HG02970 (cell line): ENCODE results near the gene ZFAND2B.

Experiments
- ATAC-seq: cut with Tn5 transposase; IDR thresholded peaks from one replicate; pipeline ENCODE4 v1.9.1; 2021; ENCODE audit warnings: mild to moderate bottlenecking, moderate library complexity, moderate number of reproducible peaks; ENCODE audit not compliant: unreplicated experiment, low FRiP score

ZFAND2B gene, protein sequence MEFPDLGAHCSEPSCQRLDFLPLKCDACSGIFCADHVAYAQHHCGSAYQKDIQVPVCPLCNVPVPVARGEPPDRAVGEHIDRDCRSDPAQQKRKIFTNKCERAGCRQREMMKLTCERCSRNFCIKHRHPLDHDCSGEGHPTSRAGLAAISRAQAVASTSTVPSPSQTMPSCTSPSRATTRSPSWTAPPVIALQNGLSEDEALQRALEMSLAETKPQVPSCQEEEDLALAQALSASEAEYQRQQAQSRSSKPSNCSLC

DNA sequence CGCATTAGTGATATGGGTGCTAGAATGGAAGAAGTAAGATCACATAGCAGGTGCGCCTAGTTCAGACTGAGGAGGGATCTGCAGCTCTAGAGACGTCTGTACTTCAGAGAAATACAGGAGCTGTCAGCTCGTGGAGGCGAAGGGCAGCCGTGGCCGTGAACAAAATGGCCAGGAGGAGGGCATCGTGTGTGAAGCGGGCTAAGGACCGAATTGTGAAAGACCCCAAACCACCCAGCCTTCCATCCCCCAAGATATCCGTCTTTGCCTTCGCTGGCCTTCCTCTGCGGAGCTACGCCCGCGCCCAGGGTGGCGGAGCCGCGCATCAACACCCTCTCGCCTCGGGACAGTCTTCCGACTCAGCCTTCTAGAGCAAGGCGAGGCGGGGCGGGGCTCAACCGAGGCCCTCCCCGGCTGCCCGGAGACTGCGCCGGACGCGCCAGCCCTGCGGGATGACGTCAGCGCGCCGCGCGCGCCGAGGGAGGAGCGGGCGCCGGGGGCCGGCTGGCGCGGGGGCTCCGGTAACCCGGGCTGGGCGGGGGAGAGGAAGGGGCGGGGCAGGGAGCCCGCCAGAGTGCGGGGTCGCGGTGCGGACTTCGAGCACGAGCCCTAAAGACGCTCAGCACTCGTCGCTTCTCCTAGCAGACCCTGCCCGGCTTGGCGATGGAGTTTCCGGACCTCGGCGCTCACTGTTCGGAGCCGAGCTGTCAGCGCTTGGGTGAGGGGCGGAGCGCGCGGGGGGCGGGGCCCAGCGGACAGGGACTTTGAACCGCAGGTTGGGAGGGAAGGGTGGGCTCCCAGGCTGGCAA, at the start of gene ZFAND2B:
Gene ZFAND2B (plus strand): TSS at position 455 of the 806 bp plus-strand sequence. CDS start 206 bp downstream, at position 661.
- peak; percentile 90 for ATAC-seq

DNA sequence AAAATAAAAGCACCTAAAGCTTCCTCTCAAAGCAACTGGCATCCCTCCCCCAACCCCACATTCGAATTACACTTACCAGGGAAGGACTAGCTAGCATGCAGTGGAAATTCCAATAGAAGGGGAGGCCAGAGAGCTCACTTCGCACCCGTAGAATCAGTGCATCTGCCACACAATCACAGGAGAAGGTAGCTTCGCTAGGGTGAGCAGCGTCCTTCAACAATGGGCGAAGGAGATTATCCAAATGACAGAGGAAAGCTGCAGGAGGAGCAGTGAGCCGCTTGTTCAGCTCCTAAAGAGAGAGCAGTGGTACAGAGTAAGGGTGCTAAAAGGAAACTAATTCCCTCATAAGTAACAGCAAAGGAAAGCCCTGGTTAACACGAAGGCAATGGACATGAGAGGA, 49.2 kb upstream of the ZFAND2B start:
- no peak for ATAC-seq

DNA sequence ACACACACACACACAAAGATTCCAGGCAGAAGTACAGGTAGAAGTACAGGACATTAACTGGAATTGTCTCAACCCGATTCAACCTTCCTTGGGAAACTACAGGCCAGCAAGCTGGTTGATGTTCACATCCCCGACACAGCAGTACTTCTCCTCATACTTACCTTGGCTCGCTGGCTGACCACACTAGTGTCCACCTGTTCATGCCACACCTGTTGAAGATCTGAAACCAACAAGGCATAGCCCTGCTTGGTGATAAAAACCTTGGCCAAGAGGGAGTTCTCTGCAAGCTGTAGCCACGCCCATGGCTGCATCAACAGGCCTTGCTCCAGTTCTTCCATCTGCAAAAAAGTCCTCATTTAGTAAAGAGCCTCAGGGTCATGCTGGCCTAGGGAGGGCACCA, 48.6 kb upstream of the ZFAND2B start:
- ATAC-seq = no peak

DNA sequence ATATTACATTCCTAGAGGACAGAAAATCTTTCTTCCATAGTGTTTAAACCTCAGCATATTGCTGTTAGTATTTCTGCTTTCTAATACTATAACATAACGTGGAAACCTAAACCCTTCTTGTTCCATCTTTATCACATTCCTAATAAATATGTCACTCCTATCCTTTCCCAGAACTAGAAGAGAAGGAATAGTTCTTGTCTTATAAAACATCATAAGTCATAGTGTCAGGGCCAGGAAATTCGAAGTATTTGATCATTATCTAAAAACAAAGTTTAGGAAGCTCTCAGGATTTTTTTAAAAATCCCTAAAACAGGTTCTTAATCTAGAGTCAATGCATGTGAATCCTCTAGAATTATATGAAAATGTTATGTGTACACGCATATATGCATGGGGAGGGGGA, 48.0 kb upstream of the ZFAND2B start:
- no peak for ATAC-seq

DNA sequence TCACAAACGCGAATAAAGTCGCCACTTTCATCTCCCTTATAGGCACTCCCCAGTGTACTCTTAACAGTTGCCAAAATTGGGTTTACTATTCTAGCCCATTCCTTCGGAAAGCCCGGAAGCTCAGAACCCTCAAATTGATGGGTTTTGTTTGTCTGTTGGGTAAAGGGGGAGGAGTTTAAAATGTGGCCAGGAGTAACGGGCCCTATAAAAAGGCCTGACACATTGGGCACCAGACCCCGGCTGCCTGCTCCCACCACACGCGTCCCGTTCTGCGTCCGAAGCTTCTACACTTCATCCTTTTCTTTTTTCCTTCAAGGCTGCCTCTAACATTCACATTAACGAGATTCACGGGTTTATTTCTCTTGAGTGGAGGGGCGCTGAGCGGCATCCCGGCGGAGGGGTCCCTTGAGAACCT, 46.8 kb upstream of the ZFAND2B start:
- ATAC-seq = no peak

DNA sequence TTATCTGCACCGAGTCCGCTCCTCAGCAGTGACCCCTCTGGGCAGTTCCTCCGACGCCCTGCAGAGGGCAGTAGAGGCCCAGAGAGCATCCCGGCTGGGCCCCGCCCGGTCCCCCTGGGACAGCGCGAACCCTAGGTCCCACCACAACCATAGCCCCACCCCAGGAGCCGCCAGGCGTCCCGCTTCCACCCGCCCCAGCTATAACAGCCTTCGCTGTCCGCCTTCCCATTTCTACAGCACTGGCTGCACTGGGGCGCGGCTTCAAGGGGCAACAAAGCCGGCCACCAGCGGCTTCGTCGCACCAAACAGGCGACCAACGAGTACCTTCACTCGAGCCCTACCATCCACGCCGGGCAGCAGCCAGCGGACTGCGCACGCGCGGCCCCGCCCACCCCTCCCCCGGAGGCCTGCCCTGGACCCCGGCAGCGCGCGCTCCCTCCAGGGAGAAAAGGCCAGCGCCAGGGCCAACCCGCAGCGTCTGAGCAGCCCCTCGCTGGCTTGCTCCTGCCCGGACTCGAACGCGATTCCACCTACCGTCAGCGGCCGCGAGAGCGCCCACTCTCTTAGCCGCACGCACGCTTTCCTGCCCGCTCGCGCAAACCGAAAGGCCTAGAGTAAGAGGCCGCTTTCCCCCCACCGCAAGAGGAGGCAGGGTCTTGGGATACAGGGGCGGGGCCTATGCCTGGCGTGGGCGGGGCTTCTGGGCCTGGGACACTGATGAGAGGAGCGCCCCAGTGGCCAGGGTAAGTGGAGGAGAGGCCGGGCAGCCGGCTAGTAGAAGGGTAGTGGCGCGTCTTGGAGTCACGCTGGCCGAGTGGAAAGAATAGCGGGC, 46.2 kb upstream of the ZFAND2B start, which contains the start of gene NHEJ1:
Gene NHEJ1 (minus strand): TSS at position 630 of the 832 bp plus-strand sequence. CDS start 2,453 bp downstream, outside the sequence.
- ATAC-seq = peak; percentile 90

DNA sequence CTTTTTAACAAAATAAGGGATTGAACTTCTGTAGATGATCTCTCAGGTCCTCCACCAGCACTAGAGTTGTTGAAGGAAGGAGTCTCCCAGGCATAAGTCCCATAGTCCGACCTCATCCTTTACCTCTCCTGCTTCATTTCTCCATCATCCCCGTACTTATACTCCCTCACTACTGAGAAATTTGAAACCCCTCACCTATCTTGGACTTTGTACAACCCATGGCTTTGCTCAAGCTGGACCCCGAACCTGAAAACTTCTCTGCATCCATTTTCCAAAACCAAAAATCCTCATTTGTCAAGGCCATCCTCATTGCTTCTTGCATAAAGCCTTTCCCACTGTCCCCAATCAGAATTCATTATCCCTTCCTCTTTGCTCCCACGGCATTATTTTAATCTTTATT, 45.5 kb upstream of the ZFAND2B start:
- ATAC-seq = no peak

DNA sequence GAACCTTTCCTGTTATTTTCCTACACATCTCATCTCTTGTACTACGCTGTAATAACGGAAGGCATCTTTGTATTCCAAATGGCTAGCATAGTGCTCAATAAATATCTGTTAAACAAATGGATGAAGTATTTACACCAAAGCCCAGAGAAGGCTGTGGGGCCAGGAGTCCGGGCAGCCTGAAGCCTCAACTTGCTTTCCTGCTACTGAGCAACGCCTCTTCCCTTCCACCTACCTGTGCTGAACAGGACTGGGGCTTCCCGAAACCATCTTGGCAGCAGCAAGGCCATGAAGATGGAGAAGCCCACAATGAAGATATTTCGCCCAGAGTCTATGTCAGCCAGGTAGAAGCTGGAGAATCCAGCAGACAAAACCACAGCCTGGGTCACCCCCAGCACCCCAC, 43.4 kb upstream of the ZFAND2B start:
- no peak for ATAC-seq

DNA sequence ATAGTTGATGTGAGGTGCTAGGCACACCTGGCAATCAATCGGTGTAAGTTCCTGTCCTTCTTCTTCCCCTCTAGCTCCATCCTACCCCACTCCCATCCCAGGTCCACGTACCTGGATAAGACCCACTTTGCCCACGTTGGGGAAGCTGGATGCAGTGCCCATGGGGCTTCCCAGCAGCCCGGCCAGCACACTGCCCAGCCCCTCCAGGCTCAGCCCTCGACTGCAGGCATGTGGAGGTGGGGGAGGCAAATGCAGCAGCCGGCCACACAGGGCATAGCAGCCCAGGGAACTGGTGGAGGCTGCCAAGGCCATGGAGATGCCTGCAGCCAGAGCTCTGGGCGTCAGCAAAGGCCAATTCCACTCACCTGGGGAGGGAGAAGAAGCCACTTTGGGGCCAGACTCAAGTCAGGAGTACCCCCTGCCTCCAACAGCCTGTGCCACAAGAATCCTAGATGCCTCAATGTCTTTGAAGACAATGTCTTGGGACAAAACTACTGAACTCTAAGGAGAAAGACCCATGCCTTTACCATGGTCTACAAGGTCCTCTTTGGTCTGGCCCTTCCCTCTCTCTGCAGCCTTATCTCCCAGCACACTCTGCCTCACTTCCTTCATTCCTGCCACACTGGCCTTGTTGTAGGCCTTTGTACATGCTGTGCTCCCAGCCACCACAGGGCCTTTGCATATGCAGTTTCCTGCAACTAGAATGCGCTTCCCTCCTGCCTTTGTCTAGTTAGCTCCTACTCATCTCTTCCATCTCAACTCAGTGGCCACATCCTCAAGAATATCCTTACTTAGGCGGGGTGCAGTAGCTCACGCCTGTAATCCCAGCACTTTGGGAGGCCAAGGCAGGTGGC, 41.3 kb upstream of the ZFAND2B start:
- ATAC-seq = no peak

DNA sequence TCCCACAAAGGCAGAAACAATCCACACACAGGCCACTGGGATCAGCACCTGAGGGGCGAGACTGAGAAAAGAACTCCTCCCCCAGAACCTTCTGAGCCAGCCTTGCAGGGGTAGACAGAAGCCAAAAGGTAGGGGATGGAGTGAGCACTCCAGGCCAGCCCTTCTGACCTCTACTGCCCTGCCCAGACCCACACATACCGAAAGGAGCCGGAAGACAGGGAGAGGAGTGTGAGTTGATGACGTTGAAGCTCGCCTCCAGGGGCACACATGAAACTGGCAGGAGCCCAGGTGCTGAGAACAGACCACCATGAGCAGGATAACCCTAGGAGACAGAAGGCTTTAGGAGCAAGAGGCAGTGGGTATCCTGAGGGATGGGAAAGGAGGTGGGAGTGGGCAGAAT, 38.6 kb upstream of the ZFAND2B start:
- no peak for ATAC-seq

DNA sequence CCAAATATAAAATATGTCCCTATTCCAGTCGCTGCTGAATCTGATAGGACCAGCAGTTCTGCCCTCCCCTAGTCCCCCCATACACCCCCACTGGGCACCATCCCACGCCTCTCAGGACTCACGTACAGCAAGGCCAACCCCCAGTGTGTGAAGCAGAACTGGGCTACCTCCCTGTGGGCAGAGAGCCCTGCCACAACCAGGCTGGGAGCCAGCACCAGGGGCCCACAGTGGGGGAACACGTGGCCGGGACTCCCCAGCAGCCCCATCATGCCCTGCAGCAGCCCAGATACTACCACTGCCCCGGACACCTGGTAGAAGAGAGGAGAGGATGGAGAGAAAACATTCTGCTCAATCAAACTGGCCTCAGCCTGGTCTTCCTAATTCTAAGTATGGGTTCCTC, 38.1 kb upstream of the ZFAND2B start:
- no peak for ATAC-seq

DNA sequence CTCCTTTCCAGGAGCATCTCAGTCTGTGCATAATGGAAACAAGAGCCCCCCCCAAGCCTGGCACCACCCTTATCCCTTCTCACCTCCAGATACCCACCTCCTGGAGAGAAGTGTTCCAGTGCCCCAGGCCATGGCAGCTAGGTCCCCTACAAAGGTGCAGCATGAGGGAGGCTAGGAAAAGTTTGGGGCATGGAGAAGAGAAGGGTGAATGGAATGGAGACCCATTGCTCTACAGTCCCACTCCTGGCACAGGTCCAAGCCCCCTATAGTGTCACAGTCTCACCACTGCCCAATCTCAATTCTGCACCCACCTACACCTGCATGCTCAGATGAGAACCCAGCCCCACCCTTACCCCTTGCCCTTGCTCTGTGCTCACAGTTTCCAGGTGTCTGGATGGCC, 37.6 kb upstream of the ZFAND2B start:
- no peak for ATAC-seq

DNA sequence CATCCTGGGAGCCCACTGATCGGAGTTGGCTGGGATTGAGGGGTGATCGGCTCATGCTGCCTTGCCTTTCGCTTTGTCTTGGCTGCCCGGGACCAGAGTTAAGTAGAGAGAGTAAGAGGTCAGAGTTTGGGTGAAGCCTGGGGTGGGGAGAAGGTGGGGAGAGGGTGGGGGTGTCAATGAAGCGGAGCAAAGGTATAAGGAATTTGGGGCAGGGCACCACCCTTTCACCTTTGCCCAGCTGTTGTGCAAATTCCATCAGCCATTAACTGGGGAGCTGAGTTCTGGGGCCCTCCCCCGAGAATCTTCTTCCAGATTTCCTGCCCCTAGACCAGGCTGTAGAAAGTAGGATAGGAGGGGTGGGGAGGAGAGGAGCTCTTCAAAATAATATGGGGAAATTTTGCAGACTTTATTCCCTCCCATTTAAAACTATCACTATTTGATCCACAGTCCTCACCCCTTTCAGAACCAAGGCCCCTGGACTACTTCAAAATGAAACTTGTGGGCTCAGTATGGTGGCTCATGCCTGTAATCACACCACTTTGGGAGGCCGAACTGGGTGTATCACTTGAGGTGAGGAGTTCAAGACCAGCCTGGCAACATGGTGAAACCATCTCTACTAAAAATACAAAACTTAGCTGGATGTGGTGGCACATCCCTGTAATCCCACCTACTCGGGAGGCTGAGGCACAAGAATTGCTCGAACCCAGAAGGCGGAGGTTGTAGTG, 36.5 kb upstream of the ZFAND2B start, which contains the start of gene SLC23A3:
Gene SLC23A3 (minus strand): TSS at position 100 of the 725 bp plus-strand sequence. CDS start 45 bp downstream, at position 55.
- ATAC-seq = no peak

DNA sequence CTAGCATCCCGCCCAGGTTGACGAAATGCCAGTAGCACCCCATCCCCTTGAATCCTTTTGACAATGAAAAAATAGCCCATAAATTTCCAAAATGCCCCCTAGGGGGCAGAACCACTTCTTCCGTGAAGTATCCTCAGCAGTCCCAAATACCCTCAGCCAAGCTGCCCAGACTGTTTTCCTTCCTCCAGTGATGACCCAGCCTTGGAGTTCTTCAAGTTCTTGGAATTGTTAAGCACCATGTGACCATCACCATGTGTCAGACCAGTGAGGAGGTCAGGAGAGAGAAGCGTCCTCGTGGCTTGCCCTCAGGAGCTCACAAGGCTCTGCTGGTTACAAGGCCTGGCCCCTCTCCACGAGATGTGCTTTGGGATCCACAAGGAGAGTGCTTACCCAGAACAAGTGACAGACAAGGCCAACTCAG, 35.3 kb upstream of the ZFAND2B start:
- no peak for ATAC-seq

DNA sequence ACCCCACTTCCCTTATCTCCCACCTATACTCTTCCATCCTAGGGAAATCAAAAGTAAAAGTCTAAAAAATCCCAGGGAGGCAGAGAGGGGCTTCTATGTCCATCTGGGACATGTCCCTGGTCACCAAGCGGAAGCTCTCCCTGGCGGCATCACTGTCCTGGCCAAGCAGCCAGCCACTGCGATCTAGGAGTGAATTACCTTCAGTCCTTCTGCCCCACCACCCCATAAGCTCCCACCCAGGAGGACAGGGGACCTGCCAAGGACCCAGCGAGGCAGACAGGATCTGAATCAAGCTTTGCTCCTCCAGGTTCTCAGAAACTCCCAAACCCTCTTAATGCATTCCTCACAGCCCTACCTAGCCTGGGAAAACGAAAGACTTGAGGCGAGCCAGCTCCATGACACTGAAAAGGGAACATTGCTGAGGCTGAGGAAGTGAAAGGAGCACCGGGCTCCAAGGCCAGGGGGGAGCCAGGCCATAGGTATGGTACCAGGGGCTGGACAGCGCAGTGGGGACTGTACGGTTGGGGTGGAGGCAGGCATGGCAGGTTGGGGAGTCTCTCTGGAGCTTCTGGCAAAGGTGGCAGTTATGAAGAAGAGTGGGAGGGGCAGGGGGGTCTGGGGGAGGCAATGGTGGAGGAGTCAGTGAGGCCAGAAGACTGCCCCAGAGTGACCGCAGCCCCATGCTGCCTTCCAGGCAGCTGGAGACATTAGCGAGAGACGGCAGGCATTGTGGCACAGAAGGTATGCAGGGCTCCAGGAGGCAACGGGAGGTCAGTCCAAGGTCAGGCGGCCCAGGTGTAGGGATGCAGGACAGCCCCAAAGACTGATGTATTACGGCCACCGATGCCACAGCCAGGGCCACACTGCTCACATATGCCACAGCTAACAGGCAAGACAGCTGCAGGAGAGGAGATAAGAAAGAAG, 34.1 kb upstream of the ZFAND2B start:
- ATAC-seq = no peak

DNA sequence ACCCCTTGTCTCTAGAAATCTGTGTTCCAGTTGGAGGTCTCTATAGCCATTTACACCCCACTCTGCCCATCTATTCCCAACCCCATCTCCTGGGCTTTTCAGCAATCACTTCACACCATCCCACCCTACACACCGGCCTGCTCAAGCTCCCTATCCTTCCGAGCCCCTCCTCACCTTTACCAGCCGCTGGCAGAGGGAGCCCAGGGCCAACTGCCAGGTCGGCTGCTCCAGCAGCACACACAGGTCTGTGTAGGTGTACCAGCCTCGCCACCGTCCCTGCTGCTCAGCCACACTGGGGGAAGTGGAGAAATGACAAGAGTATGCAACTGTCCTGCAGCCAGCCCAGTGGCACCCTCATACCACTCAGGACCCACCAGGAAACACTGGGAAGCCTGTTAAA, 33.4 kb upstream of the ZFAND2B start:
- no peak for ATAC-seq

DNA sequence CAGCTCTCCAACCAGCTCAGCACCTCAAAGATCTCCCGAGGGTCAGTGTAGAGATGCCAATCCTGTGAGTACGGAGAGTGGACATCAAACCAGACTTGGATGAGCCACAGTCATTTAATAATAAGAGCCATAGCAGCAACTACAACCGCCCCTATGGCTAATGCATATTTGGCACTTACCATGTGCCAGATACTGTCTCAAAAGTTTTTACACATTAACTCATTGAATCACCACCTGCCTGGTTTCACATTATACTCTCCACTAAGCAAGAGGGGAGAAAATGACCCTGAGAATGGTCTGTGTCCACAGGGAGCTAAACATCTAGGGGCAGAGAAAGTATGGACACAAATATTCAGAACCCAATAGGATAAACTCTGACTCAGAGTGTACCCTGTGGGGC, 32.4 kb upstream of the ZFAND2B start:
- ATAC-seq = no peak

DNA sequence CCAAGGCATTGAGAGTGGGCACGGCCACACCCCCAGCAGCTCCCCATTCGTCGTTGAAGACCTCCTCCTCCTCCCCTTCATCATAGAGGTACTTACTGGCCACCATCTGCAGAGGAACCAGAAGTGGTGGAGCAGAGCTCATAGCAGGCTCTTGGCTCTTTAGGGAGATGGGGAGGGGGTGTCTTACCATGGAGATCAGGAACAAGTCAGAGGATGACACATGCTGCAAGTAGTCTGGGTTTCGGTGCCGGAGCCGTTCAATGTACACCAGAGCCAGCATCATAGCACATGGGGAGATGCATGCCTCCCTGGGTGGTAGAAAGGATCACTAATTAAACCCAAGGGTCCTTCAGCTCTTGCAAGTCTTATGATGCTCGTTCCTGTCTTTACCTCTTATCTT, 31.8 kb upstream of the ZFAND2B start:
- ATAC-seq = no peak
